Peyer's patch (tissue), 4 donors: ENCODE results near the gene ECPAS. TPM values are rescaled to one million over a fixed set of nuclear protein-coding genes. Genes with fewer than 3 reads are reported as not detected.

ENCODE experiments used
- DNase-seq, 3 donors: peaks; one replicate each; pipeline ENCODE4 v3.0.0-alpha.2; 2017 to 2019
- H3K27ac ChIP-seq, 4 donors: fragments of 200-600 bp; sonication (generic); one replicate each; pipeline ENCODE4 v1.5.1; 2016 to 2019
- H3K27me3 ChIP-seq, 2 donors: fragments of 200-600 bp; sonication (generic); one replicate each; pipeline ENCODE4 v1.5.1; 2019
- H3K36me3 ChIP-seq, 3 donors: fragments of 200-600 bp; sonication (generic); one replicate each; pipeline ENCODE4 v1.5.1; 2016 to 2019
- H3K4me1 ChIP-seq, 4 donors: fragments of 200-600 bp; sonication (generic); one replicate each; pipeline ENCODE4 v1.5.1; 2016 to 2019
- H3K4me3 ChIP-seq, 4 donors: fragments of 200-600 bp; sonication (generic); 1 replicate in 3 of 4; 2 replicates in 1 of 4; pipeline ENCODE4 v1.5.1; 2016 to 2019; ENCODE audit warnings: mild to moderate bottlenecking in 1 of 4
- H3K9me3 ChIP-seq, 4 donors: fragments of 200-600 bp; sonication (generic); one replicate each; pipeline ENCODE4 v1.5.1; 2016 to 2019; ENCODE audit warnings: mild to moderate bottlenecking in 1 of 4
- POLR2A ChIP-seq, 2 donors: fragments of 450-650 bp; IDR thresholded peaks; one replicate each; pipeline ENCODE4 v1.5.1; 2017; ENCODE audit warnings: antibody characterized with exemption in 2 of 2, mild to moderate bottlenecking in 2 of 2, moderate library complexity in 2 of 2
- small RNA-seq, 2 donors: library from RNA; depleted of rRNA; stranded (forward); fragments of <200 nt; gene quantifications; one replicate each; pipeline ENCODE3, GENCODE V24; 2016
- total RNA-seq, 4 donors: library from RNA; depleted of rRNA; stranded (reverse); fragments of >200 nt; gene quantifications; one replicate each; pipeline ENCODE4 v1.1.0, GENCODE V29; 2016
- TF ChIP-seq, protein P1 (sequence below), 6 experiments: fragments of 450-650 bp in 4 of 6; fragments of 200-600 bp in 2 of 6; sonication (generic) in 1 of 6; IDR thresholded peaks; one replicate each; pipeline ENCODE4 v1.5.1; 2017 to 2019; ENCODE audit warnings: antibody characterized with exemption in 6 of 6, mild to moderate bottlenecking in 3 of 6, moderate library complexity in 1 of 6

The ECPAS gene
- total RNA-seq, 4 donors from 2014 or later, result 108 to 179 (median 133) TPM

DNA sequence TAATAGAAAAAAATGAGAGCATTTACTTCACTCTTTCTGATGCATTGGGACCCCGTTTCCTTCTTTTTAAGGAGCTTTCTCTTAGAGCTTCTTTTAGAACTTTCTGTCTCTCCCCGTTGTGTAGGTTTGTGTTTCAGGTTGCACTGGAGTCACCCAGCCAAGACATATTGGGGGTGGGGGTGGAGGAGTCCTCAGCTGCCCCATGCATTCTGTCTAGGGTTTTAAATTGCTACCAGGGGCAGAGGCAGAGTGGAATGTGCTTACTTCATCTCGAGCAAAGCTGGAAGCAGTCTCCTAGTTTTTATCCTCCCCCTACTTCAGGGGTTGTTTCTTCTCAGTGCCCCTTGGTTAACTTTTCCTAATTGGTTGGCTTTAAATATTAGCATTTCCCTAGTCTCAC, 163.6 kb downstream of the ECPAS start:
- no peaks in the 10 kb centered on the region for H3K27me3 ChIP-seq
- no peak overlapping the region for H3K4me3 ChIP-seq
- H3K27ac ChIP-seq, result no peak overlapping the region
- TF ChIP-seq, protein P1, sequence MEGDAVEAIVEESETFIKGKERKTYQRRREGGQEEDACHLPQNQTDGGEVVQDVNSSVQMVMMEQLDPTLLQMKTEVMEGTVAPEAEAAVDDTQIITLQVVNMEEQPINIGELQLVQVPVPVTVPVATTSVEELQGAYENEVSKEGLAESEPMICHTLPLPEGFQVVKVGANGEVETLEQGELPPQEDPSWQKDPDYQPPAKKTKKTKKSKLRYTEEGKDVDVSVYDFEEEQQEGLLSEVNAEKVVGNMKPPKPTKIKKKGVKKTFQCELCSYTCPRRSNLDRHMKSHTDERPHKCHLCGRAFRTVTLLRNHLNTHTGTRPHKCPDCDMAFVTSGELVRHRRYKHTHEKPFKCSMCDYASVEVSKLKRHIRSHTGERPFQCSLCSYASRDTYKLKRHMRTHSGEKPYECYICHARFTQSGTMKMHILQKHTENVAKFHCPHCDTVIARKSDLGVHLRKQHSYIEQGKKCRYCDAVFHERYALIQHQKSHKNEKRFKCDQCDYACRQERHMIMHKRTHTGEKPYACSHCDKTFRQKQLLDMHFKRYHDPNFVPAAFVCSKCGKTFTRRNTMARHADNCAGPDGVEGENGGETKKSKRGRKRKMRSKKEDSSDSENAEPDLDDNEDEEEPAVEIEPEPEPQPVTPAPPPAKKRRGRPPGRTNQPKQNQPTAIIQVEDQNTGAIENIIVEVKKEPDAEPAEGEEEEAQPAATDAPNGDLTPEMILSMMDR (IDR thresholded peaks at IDR 0.05), result no peak
- no peak for TF ChIP-seq POLR2A (IDR thresholded peaks at IDR 0.05)
- H3K9me3 ChIP-seq, result no peaks in the 10 kb centered on the region
- no peaks in the 10 kb centered on the region for H3K36me3 ChIP-seq
- no peak for DNase-seq
- no peaks in the 10 kb centered on the region for H3K4me1 ChIP-seq

DNA sequence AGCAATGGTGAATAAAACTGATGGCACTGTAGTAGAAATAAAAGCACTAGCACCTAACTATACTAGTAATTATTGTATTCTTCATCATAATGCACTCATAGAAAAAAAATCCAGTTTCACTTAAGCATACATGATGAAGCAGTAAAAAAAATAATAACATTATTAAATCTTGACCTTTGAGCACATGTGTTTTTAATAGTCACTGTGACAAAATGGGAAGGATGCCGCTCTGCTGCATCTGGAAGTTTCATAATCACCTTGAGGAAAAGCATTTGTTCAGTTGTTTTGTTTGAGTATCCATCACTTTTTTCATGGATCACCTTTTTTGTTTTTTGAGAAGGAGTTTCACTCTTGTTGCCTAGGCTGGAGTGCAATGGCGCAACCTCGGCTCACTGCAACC, 167.4 kb downstream of the ECPAS start:
- Histone ChIP-seq H3K27ac (no peak overlapping the region), H3K4me3 (no peak overlapping the region), H3K36me3 (no peaks in the 10 kb centered on the region), H3K4me1 (no peaks in the 10 kb centered on the region), H3K9me3 (no peaks in the 10 kb centered on the region), H3K27me3 (no peaks in the 10 kb centered on the region)
- DNase-seq, result no peak
- no peak for TF ChIP-seq POLR2A (IDR thresholded peaks at IDR 0.05)
- TF ChIP-seq, protein P1 (IDR thresholded peaks at IDR 0.05), result no peak

Small RNA genes lying within 50 kb of the gene (small RNA-seq; reads per million reads assigned to genes)
- gene RNA5SP294, result 0 reads per million in 2 donors

Other genes starting within 250 kb of the ECPAS start
- not detected for gene OR2K2, start 154.2 kb downstream of the ECPAS start, total RNA-seq
- 1 to 10 TPM; 1.6 to 5.8 (median 2.7) TPM for gene ZNF483, start 40.8 kb upstream of the ECPAS start, total RNA-seq
- gene PTGR1, start 115.3 kb upstream of the ECPAS start, total RNA-seq, result 100 to 1,000 TPM; 142 to 948 (median 674) TPM
- 10 to 100 TPM in 3 of 4 donors, 1 to 10 TPM in 1; 3.3 to 14.7 (median 12.7) TPM for gene DNAJC25, start 147.0 kb upstream of the ECPAS start, total RNA-seq
- 10 to 100 TPM; 15.8 to 64.4 (median 31.5) TPM for gene GNG10, start 177.2 kb upstream of the ECPAS start, total RNA-seq